H9 (cell line): Measurements from ENCODE around the gene TUB. TPM values are rescaled to one million over a fixed set of nuclear protein-coding genes. Genes with fewer than 3 reads are reported as not detected.

Source experiments
- DNase-seq: peaks from one replicate; pipeline ENCODE4 v3.0.0-alpha.2; 2017
- H2AFZ ChIP-seq: one replicate; pipeline ENCODE4 v1.6.1; 2013; ENCODE audit warnings: mild to moderate bottlenecking, low read length, control low read depth, moderate library complexity
- H2AK5ac ChIP-seq: 2 replicates; pipeline ENCODE4 v1.6.1; 2013; ENCODE audit warnings: low read length, control low read depth, mixed read lengths; ENCODE audit not compliant: insufficient read length
- H2BK120ac ChIP-seq: one replicate; pipeline ENCODE4 v1.6.1; 2013; ENCODE audit warnings: low read depth, mild to moderate bottlenecking, low read length, control low read depth, inconsistent platforms; ENCODE audit not compliant: poor library complexity, severe bottlenecking
- H2BK12ac ChIP-seq: 2 replicates; pipeline ENCODE4 v1.6.1; 2013; ENCODE audit warnings: low read length, control low read depth, mixed read lengths, low read depth; ENCODE audit not compliant: insufficient read length
- H2BK15ac ChIP-seq: 2 replicates; pipeline ENCODE4 v1.6.1; 2013; ENCODE audit warnings: low read depth, low read length, control low read depth
- H2BK20ac ChIP-seq: one replicate; pipeline ENCODE4 v1.6.1; 2013; ENCODE audit warnings: low read depth, mild to moderate bottlenecking, low read length, control low read depth, inconsistent platforms; ENCODE audit not compliant: poor library complexity, severe bottlenecking
- H2BK5ac ChIP-seq: 2 replicates; pipeline ENCODE4 v1.6.1; 2013; ENCODE audit warnings: low read length, control low read depth, mixed read lengths; ENCODE audit not compliant: insufficient read length
- H3K14ac ChIP-seq: 2 replicates; pipeline ENCODE4 v1.6.1; 2013; ENCODE audit warnings: low read length, control low read depth; ENCODE audit not compliant: insufficient read depth
- H3K18ac ChIP-seq: 2 replicates; pipeline ENCODE4 v1.6.1; 2013; ENCODE audit warnings: low read depth, mild to moderate bottlenecking, mixed read lengths, low read length, control low read depth; ENCODE audit not compliant: insufficient read length
- H3K23ac ChIP-seq: 2 replicates; pipeline ENCODE4 v1.6.1; 2013; ENCODE audit warnings: low read length, control low read depth, mixed read lengths, low read depth; ENCODE audit not compliant: insufficient read length
- H3K23me2 ChIP-seq: 2 replicates; pipeline ENCODE4 v1.6.1; 2013; ENCODE audit warnings: low read depth, mild to moderate bottlenecking, mixed read lengths, low read length, control low read depth; ENCODE audit not compliant: insufficient read length, poor library complexity, severe bottlenecking
- H3K27ac ChIP-seq: 2 replicates; pipeline ENCODE4 v1.5.1; 2013; ENCODE audit warnings: low read length, control low read depth, mixed read lengths, low read depth; ENCODE audit not compliant: insufficient read length
- H3K27me3 ChIP-seq: 2 replicates; pipeline ENCODE4 v1.6.1; 2013; ENCODE audit warnings: low read length, control low read depth, inconsistent platforms; ENCODE audit not compliant: insufficient read depth
- H3K4ac ChIP-seq: 2 replicates; pipeline ENCODE4 v1.6.1; 2013; ENCODE audit warnings: low read depth, mild to moderate bottlenecking, control low read depth, inconsistent platforms, low read length, moderate library complexity
- H3K4me1 ChIP-seq: 2 replicates; pipeline ENCODE4 v1.6.1; 2013; ENCODE audit warnings: low read length, control low read depth, inconsistent platforms; ENCODE audit not compliant: insufficient read depth
- H3K4me2 ChIP-seq: 2 replicates; pipeline ENCODE4 v1.6.1; 2013; ENCODE audit warnings: low read length, control low read depth, mixed read lengths; ENCODE audit not compliant: insufficient read length, insufficient read depth
- H3K56ac ChIP-seq: 2 replicates; pipeline ENCODE4 v1.6.1; 2013; ENCODE audit warnings: low read depth, mild to moderate bottlenecking, mixed read lengths, low read length, control low read depth; ENCODE audit not compliant: insufficient read length
- H3K79me1 ChIP-seq: 2 replicates; pipeline ENCODE4 v1.6.1; 2013; ENCODE audit warnings: low read depth, mild to moderate bottlenecking, moderate library complexity, low read length, control low read depth, inconsistent platforms; ENCODE audit not compliant: insufficient read depth, poor library complexity, severe bottlenecking
- H3K79me2 ChIP-seq: 2 replicates; pipeline ENCODE4 v1.6.1; 2013; ENCODE audit warnings: low read length, control low read depth, inconsistent platforms; ENCODE audit not compliant: insufficient read depth
- H3K9ac ChIP-seq: 2 replicates; pipeline ENCODE4 v1.6.1; 2013; ENCODE audit warnings: low read length, control low read depth, mixed read lengths; ENCODE audit not compliant: insufficient read length; ENCODE audit errors: extremely low read depth
- H3K9me3 ChIP-seq: one replicate; pipeline ENCODE4 v1.6.1; 2013; ENCODE audit warnings: low read depth, low read length, inconsistent platforms; ENCODE audit not compliant: control insufficient read depth
- H3T11ph ChIP-seq: one replicate; pipeline ENCODE4 v1.6.1; 2013; ENCODE audit warnings: mild to moderate bottlenecking, low read length, control low read depth, inconsistent platforms
- H4K20me1 ChIP-seq: one replicate; pipeline ENCODE4 v1.6.1; 2013; ENCODE audit not compliant: control insufficient read depth, insufficient read length, insufficient read depth
- H4K5ac ChIP-seq: 2 replicates; pipeline ENCODE4 v1.6.1; 2013; ENCODE audit warnings: low read depth, mild to moderate bottlenecking, mixed read lengths, low read length, control low read depth; ENCODE audit not compliant: insufficient read length
- H4K8ac ChIP-seq: replicated peaks from 2 replicates; pipeline ENCODE4 v1.6.1; 2013; ENCODE audit warnings: low read length, control low read depth, mixed read lengths, low read depth; ENCODE audit not compliant: insufficient read length
- H4K91ac ChIP-seq: 2 replicates; pipeline ENCODE4 v1.6.1; 2013; ENCODE audit warnings: low read depth, mild to moderate bottlenecking, moderate library complexity, mixed read lengths, low read length, control low read depth; ENCODE audit not compliant: insufficient read length
- H3K27ac Mint-ChIP-seq, 3 experiments: 2 replicates in 2 of 3; 3 replicates in 1 of 3; pipeline ENCODE4 v1.8.0; 2020 to 2021; ENCODE audit warnings: mixed read lengths in 3 of 3, mild to moderate bottlenecking in 1 of 3, moderate library complexity in 1 of 3
- H3K27me3 Mint-ChIP-seq: 2 replicates; pipeline ENCODE4 v1.8.0; 2021; ENCODE audit warnings: low read depth, mild to moderate bottlenecking, moderate library complexity, mixed read lengths
- H3K36me3 Mint-ChIP-seq, 3 experiments: 2 replicates in 2 of 3; 3 replicates in 1 of 3; pipeline ENCODE4 v1.8.0; 2020 to 2021; ENCODE audit warnings: low read depth in 3 of 3, mixed read lengths in 3 of 3; ENCODE audit not compliant: insufficient read depth in 1 of 3
- H3K4me1 Mint-ChIP-seq, 2 experiments: 2 replicates each; pipeline ENCODE4 v1.8.0; 2020; ENCODE audit warnings: mixed read lengths in 2 of 2
- H3K4me3 Mint-ChIP-seq, 2 experiments: 2 replicates in 1 of 2; 3 replicates in 1 of 2; pipeline ENCODE4 v1.8.0; 2020 to 2021; ENCODE audit warnings: mild to moderate bottlenecking in 2 of 2, mixed read lengths in 2 of 2, moderate library complexity in 1 of 2
- H3K9me3 Mint-ChIP-seq, 2 experiments: 2 replicates in 1 of 2; 3 replicates in 1 of 2; pipeline ENCODE4 v1.8.0; 2020; ENCODE audit warnings: mild to moderate bottlenecking in 2 of 2, mixed read lengths in 2 of 2, moderate library complexity in 1 of 2
- CTCF ChIP-seq: fragments of 200-600 bp; sonication (generic); conservative IDR thresholded peaks from 3 replicates; pipeline ENCODE4 v1.8.0; 2021; ENCODE audit warnings: antibody characterized with exemption, mild to moderate bottlenecking
- WGBS: extraction: QIAGEN DNeasy Blood & Tissue Kit; methylation state at CpG from one replicate; pipeline ENCODE4 v1.1.7; 2013; ENCODE audit warnings: missing lambda C conversion rate, low lambda C conversion rate, mixed read lengths; ENCODE audit not compliant: insufficient read length; ENCODE audit errors: extremely low coverage; 5-methylcytosine and 5-hydroxymethylcytosine counted together
- total RNA-seq: library from RNA; stranded (reverse); gene quantifications from 2 replicates; pipeline ENCODE4 v1.2.1, GENCODE V29; 2021

Gene TUB
- total RNA-seq, 1 experiment from 2014 or later: 14.8 TPM

- Histone ChIP-seq H3K56ac (no peak overlapping the region), H3K9me3 (no peaks in the 10 kb centered on the region), H3K4me1 (no peaks in the 10 kb centered on the region), H4K20me1 (no peaks in the 10 kb centered on the region), H4K8ac (no peak overlapping the region), H2BK15ac (no peak overlapping the region), H4K91ac (no peak overlapping the region), H3K18ac (no peak overlapping the region), H2BK12ac (no peak overlapping the region), H3K14ac (no peak overlapping the region), H3K23ac (no peak overlapping the region), H2BK20ac (no peak overlapping the region), H4K5ac (no peak overlapping the region), H3K4ac (no peak overlapping the region), H2BK120ac (no peak overlapping the region), H2AFZ (no peak overlapping the region), H3K27me3 (no peaks in the 10 kb centered on the region), H3K9ac (no peak overlapping the region), H2AK5ac (no peak overlapping the region), H2BK5ac (no peak overlapping the region), H3K23me2 (no peaks in the 10 kb centered on the region), H3K79me2 (no peaks in the 10 kb centered on the region), H3K79me1 (no peaks in the 10 kb centered on the region), H3K27ac (no peak overlapping the region), H3T11ph (no peak overlapping the region), H3K4me2 (no peak overlapping the region)
- Mint-ChIP-seq H3K27me3 (peaks cover 2% of the 10 kb centered on the region), H3K4me1 (peaks cover 0 to 3% of the 10 kb centered on the region in 2 experiments; a peak in 2 of 4 replicates), H3K4me3 (no peak overlapping the region), H3K27ac (no peak overlapping the region), H3K36me3 (peaks cover 18 to 44% (median 31%) of the 10 kb centered on the region in 3 experiments; a peak in 6 of 7 replicates), H3K9me3 (no peaks in the 10 kb centered on the region)
- no peak for DNase-seq
- WGBS: no CpG with 5 or more reads among the region's 9 CpGs
- no peak for TF ChIP-seq CTCF
Observed at GRCh38 chr11:8097468-8097867, 16.5 kb downstream of the TUB start.
